GM21423 (cell line): ENCODE measurements around the gene TNRC18.
"Not testable (repeated sequence)": the region's sequence is repeated elsewhere in the genome, so short reads cannot be mapped to it uniquely, and the experiment has no call there.

Source experiments
- ATAC-seq: cut with Tn5 transposase; IDR thresholded peaks from one replicate; pipeline ENCODE4 v1.9.1; 2021; ENCODE audit warnings: mild to moderate bottlenecking, moderate library complexity; ENCODE audit not compliant: unreplicated experiment

The TNRC18 gene

GRCh38 chr7:5323800-5324781 lies 99.5 kb downstream of the TNRC18 start:
- ATAC-seq: not testable (repeated sequence)

- no peak for ATAC-seq
These were observed 100.8 kb downstream of the TNRC18 start for GRCh38 chr7:5322621-5323410.

- no peak for ATAC-seq
These were observed 102.7 kb downstream of the TNRC18 start for GRCh38 chr7:5320802-5321396.

- ATAC-seq: no peak
These were observed 103.2 kb downstream of the TNRC18 start for GRCh38 chr7:5320391-5320790.

- ATAC-seq: not testable (repeated sequence)
These were observed 105.0 kb downstream of the TNRC18 start for GRCh38 chr7:5318613-5319012.

GRCh38 chr7:5315761-5316160 lies 107.9 kb downstream of the TNRC18 start:
- ATAC-seq: no peak

- no peak for ATAC-seq
These were observed 108.8 kb downstream of the TNRC18 start for GRCh38 chr7:5314864-5315263.

GRCh38 chr7:5313076-5313885 lies 110.4 kb downstream of the TNRC18 start:
- not testable (repeated sequence) for ATAC-seq

- ATAC-seq: not testable (repeated sequence)
These were observed 111.2 kb downstream of the TNRC18 start for GRCh38 chr7:5312276-5313070.

- no peak for ATAC-seq
These were observed 112.7 kb downstream of the TNRC18 start for GRCh38 chr7:5310822-5311405.

GRCh38 chr7:5309146-5309545 lies 114.5 kb downstream of the TNRC18 start:
- no peak for ATAC-seq

- ATAC-seq: not testable (repeated sequence)
These were observed 116.2 kb downstream of the TNRC18 start for GRCh38 chr7:5307221-5308142.

- not testable (repeated sequence) for ATAC-seq
These were observed 118.6 kb downstream of the TNRC18 start for GRCh38 chr7:5305050-5305449.

- no peak for ATAC-seq
These were observed 119.8 kb downstream of the TNRC18 start for GRCh38 chr7:5303591-5304505.

- ATAC-seq: no peak
These were observed 120.6 kb downstream of the TNRC18 start for GRCh38 chr7:5303061-5303460.

GRCh38 chr7:5302577-5302976 lies 121.1 kb downstream of the TNRC18 start:
- no peak for ATAC-seq

GRCh38 chr7:5300366-5300765 lies 123.3 kb downstream of the TNRC18 start:
- ATAC-seq: no peak
